Progenitor cell of endocrine pancreas (in vitro differentiated cells): ENCODE results near the gene TPM3. TPM values are rescaled to one million over a fixed set of nuclear protein-coding genes. Genes with fewer than 3 reads are reported as not detected.

Experiments used
- DNase-seq: peaks from one replicate; pipeline ENCODE4 v3.0.0; 2021; ENCODE audit warnings: low spot score; ENCODE audit not compliant: unreplicated experiment
- H3K27ac Mint-ChIP-seq: 2 replicates; pipeline ENCODE4 v1.8.0; 2021; ENCODE audit warnings: mild to moderate bottlenecking, moderate library complexity, mixed read lengths
- H3K27me3 Mint-ChIP-seq: 2 replicates; pipeline ENCODE4 v1.8.0; 2021; ENCODE audit warnings: mixed read lengths
- H3K36me3 Mint-ChIP-seq: 2 replicates; pipeline ENCODE4 v1.8.0; 2022; ENCODE audit warnings: mixed read lengths; ENCODE audit not compliant: insufficient read depth
- H3K4me1 Mint-ChIP-seq: 2 replicates; pipeline ENCODE4 v1.8.0; 2021; ENCODE audit warnings: low read depth, mixed read lengths
- H3K4me3 Mint-ChIP-seq: 2 replicates; pipeline ENCODE4 v1.8.0; 2021; ENCODE audit warnings: low read depth, mild to moderate bottlenecking, moderate library complexity, mixed read lengths
- H3K9me3 Mint-ChIP-seq: 2 replicates; pipeline ENCODE4 v1.8.0; 2021; ENCODE audit warnings: low read depth, mixed read lengths
- CTCF ChIP-seq: fragments of 200-600 bp; sonication (generic); IDR thresholded peaks from one replicate; pipeline ENCODE4 v1.5.0; 2021; ENCODE audit warnings: antibody characterized with exemption, mild to moderate bottlenecking; ENCODE audit not compliant: unreplicated experiment
- microRNA-seq: library from miRNA; unstranded; fragments of <30 nt; microRNA quantifications from one replicate; pipeline ENCODE4 v1.1.0, GENCODE V29; 2020; ENCODE audit warnings: borderline number of aligned reads; ENCODE audit not compliant: unreplicated experiment
- total RNA-seq: library from RNA; stranded (reverse); gene quantifications from 2 replicates; pipeline ENCODE4 v1.2.1, GENCODE V29; 2021

The TPM3 gene
- total RNA-seq, 1 donor from 2014 or later, result 304 TPM

- H3K9me3 Mint-ChIP-seq, result no peaks in the 10 kb centered on the region
- no peak overlapping the region for H3K4me3 Mint-ChIP-seq
- no peak for DNase-seq
- H3K4me1 Mint-ChIP-seq, result no peaks in the 10 kb centered on the region
- H3K36me3 Mint-ChIP-seq, result no peaks in the 10 kb centered on the region
- no peaks in the 10 kb centered on the region for H3K27me3 Mint-ChIP-seq
- H3K27ac Mint-ChIP-seq, result no peak overlapping the region
- TF ChIP-seq CTCF, result peak; percentile 7
Observed at GRCh38 chr1:154117642-154118041, 74.3 kb downstream of the TPM3 start.

- DNase-seq, result no peak
- Mint-ChIP-seq H3K4me3 (no peak overlapping the region), H3K4me1 (no peaks in the 10 kb centered on the region), H3K36me3 (no peaks in the 10 kb centered on the region), H3K27ac (no peak overlapping the region), H3K27me3 (no peaks in the 10 kb centered on the region), H3K9me3 (no peaks in the 10 kb centered on the region)
- TF ChIP-seq CTCF, result no peak
Observed at GRCh38 chr1:154115180-154115579, 76.7 kb downstream of the TPM3 start.

Small RNA genes within 50 kb of the gene (microRNA-seq; reads per million reads assigned to microRNA genes)
- 15.5 reads per million, percentile 26 among the genes with 10 or more reads in this experiment for gene MIR190B

Other genes starting within 250 kb of the TPM3 start
- 84.7 and 93.4 TPM in 2 replicates for gene DENND4B, start 245.4 kb downstream of the TPM3 start, total RNA-seq
- 40.9 and 41.9 TPM in 2 replicates for gene CRTC2, start 233.5 kb downstream of the TPM3 start, total RNA-seq
- 70.6 and 75.4 TPM in 2 replicates for gene SLC39A1, start 228.6 kb downstream of the TPM3 start, total RNA-seq
- 36.6 and 41.7 TPM in 2 replicates for gene CREB3L4, start 224.2 kb downstream of the TPM3 start, total RNA-seq
- gene JTB, start 214.4 kb downstream of the TPM3 start, total RNA-seq, result 75.0 and 76.5 TPM in 2 replicates
- 83.3 and 90.4 TPM in 2 replicates for gene RAB13, start 205.8 kb downstream of the TPM3 start, total RNA-seq
- 2,170 and 2,294 TPM in 2 replicates for gene RPS27, start 201.3 kb downstream of the TPM3 start, total RNA-seq
- 0.05 and 0.07 TPM in 2 replicates for gene NUP210L, start 37.0 kb downstream of the TPM3 start, total RNA-seq
- not detected in 2 replicates for gene CFAP141, start 14.2 kb upstream of the TPM3 start, total RNA-seq
- 263 and 268 TPM in 2 replicates for gene UBAP2L, start 28.9 kb upstream of the TPM3 start, total RNA-seq
- 51.0 and 52.3 TPM in 2 replicates for gene HAX1, start 80.5 kb upstream of the TPM3 start, total RNA-seq
- gene AQP10, start 129.0 kb upstream of the TPM3 start, total RNA-seq, result 0.64 and 0.96 TPM in 2 replicates
- 45.9 and 47.4 TPM in 2 replicates for gene ATP8B2, start 133.4 kb upstream of the TPM3 start, total RNA-seq
- 2.0 and 3.1 TPM in 2 replicates for gene IL6R, start 213.2 kb upstream of the TPM3 start, total RNA-seq